ENCODE measurements around the gene CKAP2L. TPM values are rescaled to one million over a fixed set of nuclear protein-coding genes. Genes with fewer than 3 reads are reported as not detected.

Gene CKAP2L
- total RNA-seq, 4 donors from 2014 or later: 4.3 to 14.4 (median 6.7) TPM

DNA sequence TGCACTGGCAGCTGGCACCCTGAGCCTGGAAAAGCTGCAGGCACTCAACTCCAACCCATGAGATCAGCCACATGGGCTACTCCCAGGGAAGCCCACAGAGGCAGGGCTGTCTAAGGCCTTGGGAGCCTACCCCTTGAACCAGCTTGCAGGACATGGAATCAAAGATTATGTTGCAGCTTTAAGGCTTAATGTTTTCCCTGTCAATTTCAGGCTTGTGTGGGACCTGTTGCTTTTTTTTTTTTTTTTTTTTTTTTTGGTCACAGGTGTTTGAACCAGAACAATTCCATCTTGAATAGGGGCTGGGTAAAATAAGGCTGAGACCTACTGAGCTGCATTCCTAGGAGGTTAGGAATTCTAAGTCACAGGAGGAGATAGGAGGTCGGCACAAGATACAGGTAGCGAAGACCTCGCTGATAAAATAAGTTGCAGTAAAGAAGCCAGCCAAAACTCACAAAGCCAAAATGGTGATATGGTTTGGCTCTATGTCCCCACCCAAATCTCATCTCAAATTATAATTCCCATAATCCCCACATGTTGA, 27.4 kb upstream of the CKAP2L start:
- Histone ChIP-seq H3K4me1 (peaks cover 0 to 68% (median 21%) of the 10 kb centered on the region in 3 donors), H3K27me3 (no peaks in the 10 kb centered on the region), H3K4me3 (no peak overlapping the region), H3K27ac (peak overlapping the region in 1 of 4 donors; percentile 3), H3K9me3 (no peaks in the 10 kb centered on the region), H3K36me3 (no peaks in the 10 kb centered on the region)
- 100% methylated on average over 2 to 3 of the region's 3 CpGs for WGBS, 2 donors
- TF ChIP-seq, protein P1, sequence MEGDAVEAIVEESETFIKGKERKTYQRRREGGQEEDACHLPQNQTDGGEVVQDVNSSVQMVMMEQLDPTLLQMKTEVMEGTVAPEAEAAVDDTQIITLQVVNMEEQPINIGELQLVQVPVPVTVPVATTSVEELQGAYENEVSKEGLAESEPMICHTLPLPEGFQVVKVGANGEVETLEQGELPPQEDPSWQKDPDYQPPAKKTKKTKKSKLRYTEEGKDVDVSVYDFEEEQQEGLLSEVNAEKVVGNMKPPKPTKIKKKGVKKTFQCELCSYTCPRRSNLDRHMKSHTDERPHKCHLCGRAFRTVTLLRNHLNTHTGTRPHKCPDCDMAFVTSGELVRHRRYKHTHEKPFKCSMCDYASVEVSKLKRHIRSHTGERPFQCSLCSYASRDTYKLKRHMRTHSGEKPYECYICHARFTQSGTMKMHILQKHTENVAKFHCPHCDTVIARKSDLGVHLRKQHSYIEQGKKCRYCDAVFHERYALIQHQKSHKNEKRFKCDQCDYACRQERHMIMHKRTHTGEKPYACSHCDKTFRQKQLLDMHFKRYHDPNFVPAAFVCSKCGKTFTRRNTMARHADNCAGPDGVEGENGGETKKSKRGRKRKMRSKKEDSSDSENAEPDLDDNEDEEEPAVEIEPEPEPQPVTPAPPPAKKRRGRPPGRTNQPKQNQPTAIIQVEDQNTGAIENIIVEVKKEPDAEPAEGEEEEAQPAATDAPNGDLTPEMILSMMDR (IDR thresholded peaks at IDR 0.05): no peak
- TF ChIP-seq POLR2A (IDR thresholded peaks at IDR 0.05): no peak
- no peak for DNase-seq
- intact Hi-C loops (cut with DNase I): no loop called here

DNA sequence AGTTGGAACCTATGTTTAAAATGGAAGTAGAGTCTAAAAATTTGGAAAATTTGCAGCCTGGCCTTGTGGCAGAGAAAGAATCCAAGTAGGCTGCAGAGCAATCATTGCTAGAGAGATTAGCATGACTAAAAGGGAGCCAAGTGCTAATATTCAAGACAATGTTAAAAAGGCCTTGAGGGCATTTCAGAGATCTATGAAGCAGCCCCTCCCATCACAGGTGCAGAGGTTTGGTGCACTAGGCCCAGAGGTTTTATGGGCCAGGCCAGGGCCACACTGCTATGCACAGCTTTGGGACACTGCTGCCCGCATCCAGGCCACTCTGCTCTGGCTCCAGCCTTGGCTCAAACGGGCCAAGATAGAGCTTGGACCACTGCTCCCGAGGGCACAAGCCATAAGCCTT, 26.6 kb upstream of the CKAP2L start:
- no peaks in the 10 kb centered on the region for H3K27me3 ChIP-seq
- peak overlapping the region in 1 of 4 donors; percentile 3 for H3K27ac ChIP-seq
- intact Hi-C loops (cut with DNase I): no loop called here
- WGBS, 2 donors: 100% methylated on average over 1 of the region's 3 CpGs; no CpG with 5 or more reads in 1 of the 2 donors
- peaks cover 0 to 61% (median 21%) of the 10 kb centered on the region in 3 donors for H3K4me1 ChIP-seq
- no peak for DNase-seq
- H3K9me3 ChIP-seq: no peaks in the 10 kb centered on the region
- H3K36me3 ChIP-seq: no peaks in the 10 kb centered on the region
- no peak for TF ChIP-seq POLR2A (IDR thresholded peaks at IDR 0.05)
- TF ChIP-seq, protein P1 (IDR thresholded peaks at IDR 0.05): no peak
- H3K4me3 ChIP-seq: no peak overlapping the region

DNA sequence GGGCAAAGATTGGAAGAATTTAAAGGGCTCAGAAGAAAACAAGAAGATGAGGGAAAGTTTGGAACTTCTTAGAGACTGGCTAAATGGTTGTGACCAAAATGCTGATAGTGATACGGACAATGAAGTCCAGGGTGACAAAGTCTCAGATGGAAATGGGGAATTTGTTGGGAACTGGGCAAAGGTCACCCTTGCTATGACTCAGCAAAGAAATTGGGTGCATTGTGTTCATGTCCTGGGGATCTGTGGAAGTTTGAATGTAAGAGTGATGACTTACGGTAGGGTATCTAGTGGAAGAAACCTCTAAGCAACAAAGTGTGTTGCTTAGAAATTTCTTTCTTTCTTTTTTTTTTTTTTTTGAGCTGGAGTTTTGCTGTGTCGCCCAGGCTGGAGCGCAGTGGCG, 25.9 kb upstream of the CKAP2L start:
- intact Hi-C loops (cut with DNase I): no loop called here
- 86 to 91% methylated on average over 5 of the region's 5 CpGs for WGBS, 2 donors
- Histone ChIP-seq H3K4me1 (peaks cover 0 to 57% (median 18%) of the 10 kb centered on the region in 3 donors), H3K36me3 (no peaks in the 10 kb centered on the region), H3K27ac (no peak overlapping the region), H3K9me3 (no peaks in the 10 kb centered on the region), H3K27me3 (no peaks in the 10 kb centered on the region), H3K4me3 (no peak overlapping the region)
- no peak for DNase-seq
- TF ChIP-seq POLR2A (IDR thresholded peaks at IDR 0.05): no peak
- TF ChIP-seq, protein P1 (IDR thresholded peaks at IDR 0.05): no peak

DNA sequence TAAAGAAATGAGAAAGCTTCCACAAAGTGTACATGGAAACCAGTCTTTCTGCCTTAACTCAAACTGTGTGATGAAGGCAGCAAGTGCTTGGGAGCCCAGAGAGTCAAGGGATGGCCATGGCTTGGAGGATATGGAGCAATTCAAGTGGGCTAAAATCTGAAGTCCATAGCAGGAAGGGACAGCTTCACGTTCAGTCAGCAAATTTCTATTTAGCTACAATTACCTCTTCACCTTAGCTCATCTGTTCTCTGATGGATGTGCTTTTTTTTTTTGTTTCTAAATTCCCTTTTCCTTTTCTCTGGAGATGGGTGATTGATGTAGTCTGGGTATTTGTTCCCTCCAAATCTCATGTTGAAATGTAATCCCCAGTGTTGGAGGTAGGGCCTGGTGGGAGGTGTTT, 24.8 kb upstream of the CKAP2L start:
- WGBS, 2 donors: 86 to 94% methylated on average over 1 of the region's 1 CpG
- no peak for DNase-seq
- Histone ChIP-seq H3K4me3 (no peak overlapping the region), H3K4me1 (peaks cover 0 to 57% (median 9%) of the 10 kb centered on the region in 3 donors), H3K27me3 (no peaks in the 10 kb centered on the region), H3K9me3 (no peaks in the 10 kb centered on the region), H3K27ac (no peak overlapping the region), H3K36me3 (no peaks in the 10 kb centered on the region)
- intact Hi-C loops (cut with DNase I): no loop called here
- no peak for TF ChIP-seq POLR2A (IDR thresholded peaks at IDR 0.05)
- TF ChIP-seq, protein P1 (IDR thresholded peaks at IDR 0.05): no peak

- Histone ChIP-seq H3K36me3 (no peaks in the 10 kb centered on the region), H3K4me1 (peaks cover 0 to 57% (median 13%) of the 10 kb centered on the region in 3 donors), H3K4me3 (no peak overlapping the region), H3K27me3 (no peaks in the 10 kb centered on the region), H3K9me3 (no peaks in the 10 kb centered on the region), H3K27ac (no peak overlapping the region)
- no peak for TF ChIP-seq POLR2A (IDR thresholded peaks at IDR 0.05)
- TF ChIP-seq, protein P1 (IDR thresholded peaks at IDR 0.05): no peak
- WGBS, 2 donors: 92% methylated on average over 3 of the region's 3 CpGs
- intact Hi-C loops (cut with DNase I): no loop called here
- DNase-seq: no peak
Observed at GRCh38 chr2:112788653-112789052, 24.2 kb upstream of the CKAP2L start.
